Measurements from ENCODE around the gene MRPL18. TPM values are rescaled to one million over a fixed set of nuclear protein-coding genes. Genes with fewer than 3 reads are reported as not detected.

Gene MRPL18
- total RNA-seq, 1 donor from 2014 or later = 64.6 TPM

- DNase-seq (ENCODE audit: low read depth) = no peak
- Histone ChIP-seq H3K9me3 (ENCODE audit: insufficient read depth, low read depth, low read length) (no peaks in the 10 kb centered on the region), H3K27ac (ENCODE audit: low read depth, low read length) (no peak overlapping the region), H3K27me3 (ENCODE audit: insufficient read depth, low read length) (no peaks in the 10 kb centered on the region), H3K9ac (ENCODE audit: low read length) (no peak overlapping the region), H4K20me1 (ENCODE audit: insufficient read depth, low read length) (peaks cover 22% of the 10 kb centered on the region), H2AFZ (ENCODE audit: low read depth, low read length) (no peak overlapping the region), H3K4me2 (ENCODE audit: low read length) (no peak overlapping the region), H3K4me1 (ENCODE audit: insufficient read depth, low read length) (no peaks in the 10 kb centered on the region), H3K4me3 (ENCODE audit: insufficient read depth, low read depth, low read length) (no peak overlapping the region), H3K36me3 (ENCODE audit: insufficient read depth, low read length) (peaks cover 70% of the 10 kb centered on the region), H3K79me2 (ENCODE audit: insufficient read depth, low read length) (peaks cover 37% of the 10 kb centered on the region)
- Mint-ChIP-seq H3K4me1 (ENCODE audit: low read depth, unreplicated experiment) (peaks cover 3% of the 10 kb centered on the region), H3K36me3 (ENCODE audit: low read depth, unreplicated experiment) (peaks cover 12% of the 10 kb centered on the region), H3K27me3 (ENCODE audit: low read depth, unreplicated experiment) (no peaks in the 10 kb centered on the region), H3K4me3 (ENCODE audit: unreplicated experiment) (no peak overlapping the region), H3K27ac (ENCODE audit: unreplicated experiment) (no peak overlapping the region), H3K9me3 (ENCODE audit: unreplicated experiment) (no peaks in the 10 kb centered on the region)
- FAIRE-seq = no peak
- no peak for TF ChIP-seq EZH2 (IDR thresholded peaks at IDR 0.05; ENCODE audit: insufficient read depth, low read length)
- TF ChIP-seq, protein P1, sequence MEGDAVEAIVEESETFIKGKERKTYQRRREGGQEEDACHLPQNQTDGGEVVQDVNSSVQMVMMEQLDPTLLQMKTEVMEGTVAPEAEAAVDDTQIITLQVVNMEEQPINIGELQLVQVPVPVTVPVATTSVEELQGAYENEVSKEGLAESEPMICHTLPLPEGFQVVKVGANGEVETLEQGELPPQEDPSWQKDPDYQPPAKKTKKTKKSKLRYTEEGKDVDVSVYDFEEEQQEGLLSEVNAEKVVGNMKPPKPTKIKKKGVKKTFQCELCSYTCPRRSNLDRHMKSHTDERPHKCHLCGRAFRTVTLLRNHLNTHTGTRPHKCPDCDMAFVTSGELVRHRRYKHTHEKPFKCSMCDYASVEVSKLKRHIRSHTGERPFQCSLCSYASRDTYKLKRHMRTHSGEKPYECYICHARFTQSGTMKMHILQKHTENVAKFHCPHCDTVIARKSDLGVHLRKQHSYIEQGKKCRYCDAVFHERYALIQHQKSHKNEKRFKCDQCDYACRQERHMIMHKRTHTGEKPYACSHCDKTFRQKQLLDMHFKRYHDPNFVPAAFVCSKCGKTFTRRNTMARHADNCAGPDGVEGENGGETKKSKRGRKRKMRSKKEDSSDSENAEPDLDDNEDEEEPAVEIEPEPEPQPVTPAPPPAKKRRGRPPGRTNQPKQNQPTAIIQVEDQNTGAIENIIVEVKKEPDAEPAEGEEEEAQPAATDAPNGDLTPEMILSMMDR (IDR thresholded peaks at IDR 0.05; ENCODE audit: insufficient read depth, low read depth, low read length) = no peak
Observed at GRCh38 chr6:159751448-159751847, 38.8 kb upstream of the MRPL18 start.

DNA sequence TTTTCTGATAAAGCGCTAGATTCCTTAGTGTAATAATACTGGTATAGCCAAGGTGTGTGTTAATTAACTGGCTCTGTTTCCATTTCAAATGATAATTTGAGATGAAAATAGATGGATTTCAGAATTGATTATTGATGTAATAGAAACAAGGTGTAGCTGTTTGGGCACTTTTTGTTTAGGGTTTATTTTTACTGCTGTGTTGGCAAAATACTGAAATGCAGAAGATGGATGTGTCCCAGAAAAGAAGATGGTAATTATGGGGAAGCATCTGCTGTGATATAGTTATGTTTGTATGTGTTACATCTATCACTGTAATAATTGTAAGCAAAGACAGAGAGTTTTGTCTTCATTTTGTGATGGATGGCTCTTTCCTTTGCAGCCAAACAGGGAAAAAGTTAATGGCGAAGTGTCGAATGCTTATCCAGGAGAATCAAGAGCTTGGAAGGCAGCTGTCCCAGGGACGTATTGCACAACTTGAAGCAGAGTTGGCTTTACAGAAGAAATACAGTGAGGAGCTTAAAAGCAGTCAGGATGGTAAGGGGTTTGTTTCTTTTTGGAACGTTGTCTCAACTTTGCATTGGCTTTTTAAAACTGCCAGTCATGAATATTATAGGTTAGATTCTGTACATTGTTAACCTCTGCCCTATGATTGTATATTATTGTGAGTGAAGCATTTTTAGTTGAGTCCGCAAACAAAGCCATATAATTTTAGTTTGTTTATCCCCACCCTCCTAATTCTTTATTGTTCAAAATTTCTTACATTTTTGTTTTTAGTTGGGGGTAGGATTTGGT is 37.0 kb upstream of the MRPL18 start:
- no peaks in the 10 kb centered on the region for H3K27me3 ChIP-seq (ENCODE audit: insufficient read depth, low read length)
- no peak overlapping the region for H3K27ac Mint-ChIP-seq (ENCODE audit: unreplicated experiment)
- no peaks in the 10 kb centered on the region for H3K9me3 ChIP-seq (ENCODE audit: insufficient read depth, low read depth, low read length)
- H3K36me3 ChIP-seq (ENCODE audit: insufficient read depth, low read length) = peaks cover 66% of the 10 kb centered on the region
- no peaks in the 10 kb centered on the region for H3K9me3 Mint-ChIP-seq (ENCODE audit: unreplicated experiment)
- H3K4me1 ChIP-seq (ENCODE audit: insufficient read depth, low read length) = peaks cover 5% of the 10 kb centered on the region
- peaks cover 20% of the 10 kb centered on the region for H4K20me1 ChIP-seq (ENCODE audit: insufficient read depth, low read length)
- H3K4me1 Mint-ChIP-seq (ENCODE audit: low read depth, unreplicated experiment) = peaks cover 11% of the 10 kb centered on the region
- H3K36me3 Mint-ChIP-seq (ENCODE audit: low read depth, unreplicated experiment) = peaks cover 14% of the 10 kb centered on the region
- no peak overlapping the region for H3K9ac ChIP-seq (ENCODE audit: low read length)
- peaks cover 33% of the 10 kb centered on the region for H3K79me2 ChIP-seq (ENCODE audit: insufficient read depth, low read length)
- FAIRE-seq (no peak), DNase-seq (ENCODE audit: low read depth) (no peak)
- H3K4me2 ChIP-seq (ENCODE audit: low read length) = no peak overlapping the region
- no peak overlapping the region for H2AFZ ChIP-seq (ENCODE audit: low read depth, low read length)
- no peaks in the 10 kb centered on the region for H3K27me3 Mint-ChIP-seq (ENCODE audit: low read depth, unreplicated experiment)
- H3K4me3 ChIP-seq (ENCODE audit: insufficient read depth, low read depth, low read length) = no peak overlapping the region
- H3K4me3 Mint-ChIP-seq (ENCODE audit: unreplicated experiment) = no peak overlapping the region
- TF ChIP-seq EZH2 (IDR thresholded peaks at IDR 0.05; ENCODE audit: insufficient read depth, low read length) = no peak
- TF ChIP-seq, protein P1 (IDR thresholded peaks at IDR 0.05; ENCODE audit: insufficient read depth, low read depth, low read length) = no peak
- H3K27ac ChIP-seq (ENCODE audit: low read depth, low read length) = no peak overlapping the region

DNA sequence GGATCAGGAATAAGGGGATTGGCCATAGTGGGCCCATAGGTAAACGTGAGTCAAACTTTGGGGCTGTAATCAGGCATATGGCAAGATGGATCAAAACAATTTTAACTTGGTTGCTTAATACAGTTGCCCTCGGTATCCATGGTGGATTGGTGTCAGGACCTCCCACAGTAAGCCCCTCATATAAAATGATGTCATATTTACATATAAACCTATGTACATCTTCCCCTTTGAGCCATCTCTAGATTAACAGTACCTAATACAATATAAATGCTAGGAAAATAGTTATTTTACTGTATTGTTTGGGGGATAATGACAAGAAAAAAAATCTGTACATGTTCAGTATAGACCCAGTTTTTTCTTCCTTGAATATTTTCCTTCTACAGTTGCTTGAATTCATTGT is 35.9 kb upstream of the MRPL18 start:
- no peak for FAIRE-seq
- TF ChIP-seq EZH2 (IDR thresholded peaks at IDR 0.05; ENCODE audit: insufficient read depth, low read length) = no peak
- TF ChIP-seq, protein P1 (IDR thresholded peaks at IDR 0.05; ENCODE audit: insufficient read depth, low read depth, low read length) = no peak
- peaks cover 17% of the 10 kb centered on the region for H3K4me1 Mint-ChIP-seq (ENCODE audit: low read depth, unreplicated experiment)
- Histone ChIP-seq H4K20me1 (ENCODE audit: insufficient read depth, low read length) (peaks cover 25% of the 10 kb centered on the region), H3K4me2 (ENCODE audit: low read length) (no peak overlapping the region), H3K27ac (ENCODE audit: low read depth, low read length) (no peak overlapping the region), H3K79me2 (ENCODE audit: insufficient read depth, low read length) (peaks cover 30% of the 10 kb centered on the region), H3K4me3 (ENCODE audit: insufficient read depth, low read depth, low read length) (no peak overlapping the region), H3K4me1 (ENCODE audit: insufficient read depth, low read length) (peaks cover 11% of the 10 kb centered on the region), H2AFZ (ENCODE audit: low read depth, low read length) (no peak overlapping the region), H3K9me3 (ENCODE audit: insufficient read depth, low read depth, low read length) (no peaks in the 10 kb centered on the region), H3K36me3 (ENCODE audit: insufficient read depth, low read length) (peaks cover 56% of the 10 kb centered on the region), H3K27me3 (ENCODE audit: insufficient read depth, low read length) (no peaks in the 10 kb centered on the region), H3K9ac (ENCODE audit: low read length) (no peak overlapping the region)
- no peaks in the 10 kb centered on the region for H3K27me3 Mint-ChIP-seq (ENCODE audit: low read depth, unreplicated experiment)
- DNase-seq (ENCODE audit: low read depth) = no peak
- H3K4me3 Mint-ChIP-seq (ENCODE audit: unreplicated experiment) = no peak overlapping the region
- no peak overlapping the region for H3K27ac Mint-ChIP-seq (ENCODE audit: unreplicated experiment)
- H3K9me3 Mint-ChIP-seq (ENCODE audit: unreplicated experiment) = no peaks in the 10 kb centered on the region
- H3K36me3 Mint-ChIP-seq (ENCODE audit: low read depth, unreplicated experiment) = peaks cover 17% of the 10 kb centered on the region

Measured in astrocyte (in vitro differentiated cells and primary cell).